ENCODE results near the gene FUBP3.

FUBP3 gene

DNA sequence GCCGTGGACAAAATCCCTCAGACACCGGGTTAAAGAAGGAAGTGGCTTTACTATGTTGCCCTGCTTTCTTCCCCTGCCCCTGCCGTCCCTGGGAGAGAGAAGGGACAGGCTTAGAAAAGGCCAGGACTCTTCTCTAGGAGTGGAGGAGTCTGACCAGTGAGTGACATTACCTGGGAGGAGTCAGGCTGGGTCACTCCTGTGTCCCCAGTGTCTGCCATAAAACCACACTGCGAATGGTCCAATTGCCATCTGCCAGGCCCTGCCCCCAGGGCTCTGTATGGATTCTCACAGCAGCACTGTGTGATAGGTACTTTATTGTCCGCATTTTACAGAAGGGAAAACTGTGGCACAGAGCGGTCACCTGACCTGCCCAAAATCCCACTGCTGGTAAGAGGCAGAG is 31.3 kb upstream of the FUBP3 start:
- Histone ChIP-seq H3K9me3 (no peaks in the 10 kb centered on the region), H3K4me1 (ENCODE audit: control insufficient read depth in 1 of 2, insufficient read depth in 1 of 2, low read depth in 1 of 2, low read length in 1 of 2) (no peaks in the 10 kb centered on the region), H3K36me3 (no peaks in the 10 kb centered on the region), H3K27me3 (peaks cover 20% of the 10 kb centered on the region), H3K4me3 (ENCODE audit: low read depth in 1 of 2, low read length in 1 of 2) (no peak overlapping the region), H3K27ac (no peak overlapping the region)
- no peak for TF ChIP-seq CTCF (IDR thresholded peaks at IDR 0.05)

- Histone ChIP-seq H3K27me3 (peaks cover 9% of the 10 kb centered on the region), H3K36me3 (no peaks in the 10 kb centered on the region), H3K27ac (no peak overlapping the region), H3K4me3 (ENCODE audit: low read depth in 1 of 2, low read length in 1 of 2) (no peak overlapping the region), H3K4me1 (ENCODE audit: control insufficient read depth in 1 of 2, insufficient read depth in 1 of 2, low read depth in 1 of 2, low read length in 1 of 2) (no peaks in the 10 kb centered on the region), H3K9me3 (no peaks in the 10 kb centered on the region)
- no peak for TF ChIP-seq CTCF (IDR thresholded peaks at IDR 0.05)
Observed at GRCh38 chr9:130549093-130549735, 30.2 kb upstream of the FUBP3 start.

GRCh38 chr9:130554606-130555005 is 24.8 kb upstream of the FUBP3 start:
- Histone ChIP-seq H3K9me3 (no peaks in the 10 kb centered on the region), H3K4me3 (ENCODE audit: low read depth in 1 of 2, low read length in 1 of 2) (no peak overlapping the region), H3K27ac (no peak overlapping the region), H3K36me3 (no peaks in the 10 kb centered on the region), H3K27me3 (peaks cover 32% of the 10 kb centered on the region), H3K4me1 (ENCODE audit: control insufficient read depth in 1 of 2, insufficient read depth in 1 of 2, low read depth in 1 of 2, low read length in 1 of 2) (no peaks in the 10 kb centered on the region)
- no peak for TF ChIP-seq CTCF (IDR thresholded peaks at IDR 0.05)

DNA sequence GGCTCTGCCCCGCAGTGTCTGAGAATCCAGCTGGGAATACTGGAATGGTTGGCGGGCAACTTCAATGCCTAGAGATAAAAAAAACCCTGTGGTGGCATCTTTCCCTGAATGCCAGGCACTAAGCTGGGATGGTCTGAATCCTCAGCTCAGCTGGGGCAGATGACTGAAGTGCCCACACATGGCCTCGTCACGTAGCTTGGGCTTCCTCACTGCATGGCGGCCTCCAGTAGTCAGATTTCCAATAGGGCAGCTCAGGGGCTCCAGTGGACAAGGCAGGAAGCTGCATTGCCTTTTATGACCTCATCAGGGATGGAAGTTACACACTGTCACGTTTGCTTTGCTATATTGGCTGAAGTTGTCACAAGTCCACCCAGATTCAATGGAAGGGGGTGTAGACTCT is 24.3 kb upstream of the FUBP3 start:
- Histone ChIP-seq H3K9me3 (no peaks in the 10 kb centered on the region), H3K27me3 (peaks cover 32% of the 10 kb centered on the region), H3K36me3 (no peaks in the 10 kb centered on the region), H3K27ac (no peak overlapping the region), H3K4me1 (ENCODE audit: control insufficient read depth in 1 of 2, insufficient read depth in 1 of 2, low read depth in 1 of 2, low read length in 1 of 2) (no peaks in the 10 kb centered on the region), H3K4me3 (ENCODE audit: low read depth in 1 of 2, low read length in 1 of 2) (no peak overlapping the region)
- TF ChIP-seq CTCF (IDR thresholded peaks at IDR 0.05): no peak

- Histone ChIP-seq H3K27me3 (peaks cover 32% of the 10 kb centered on the region), H3K36me3 (no peaks in the 10 kb centered on the region), H3K4me1 (ENCODE audit: control insufficient read depth in 1 of 2, insufficient read depth in 1 of 2, low read depth in 1 of 2, low read length in 1 of 2) (no peaks in the 10 kb centered on the region), H3K27ac (no peak overlapping the region), H3K4me3 (ENCODE audit: low read depth in 1 of 2, low read length in 1 of 2) (no peak overlapping the region), H3K9me3 (no peaks in the 10 kb centered on the region)
- TF ChIP-seq CTCF (IDR thresholded peaks at IDR 0.05): no peak
Observed at GRCh38 chr9:130555968-130556367, 23.4 kb upstream of the FUBP3 start.

All from neutrophil (primary cell).